ENCODE results near the gene RUNX1.

- peak; percentile 30; the same call in 1 of the 2 replicates for TF ChIP-seq CTCF (conservative IDR thresholded peaks at IDR 0.05; ENCODE audit: low read depth, low read length)
- TF ChIP-seq EZH2 (IDR thresholded peaks at IDR 0.05; ENCODE audit: borderline replicate concordance, low read depth, low read length, poor library complexity, severe bottlenecking), result no peak
Observed at GRCh38 chr21:34857874-34858273, 191.2 kb downstream of the RUNX1 start.

Data from A673 (cell line).